Progenitor cell of endocrine pancreas (in vitro differentiated cells): Measurements from ENCODE around the gene STX1B. TPM values are rescaled to one million over a fixed set of nuclear protein-coding genes. Genes with fewer than 3 reads are reported as not detected.

ENCODE experiments used
- DNase-seq: peaks from one replicate; pipeline ENCODE4 v3.0.0; 2021; ENCODE audit warnings: low spot score; ENCODE audit not compliant: unreplicated experiment
- H3K27ac Mint-ChIP-seq: 2 replicates; pipeline ENCODE4 v1.8.0; 2021; ENCODE audit warnings: mild to moderate bottlenecking, moderate library complexity, mixed read lengths
- H3K27me3 Mint-ChIP-seq: 2 replicates; pipeline ENCODE4 v1.8.0; 2021; ENCODE audit warnings: mixed read lengths
- H3K36me3 Mint-ChIP-seq: 2 replicates; pipeline ENCODE4 v1.8.0; 2022; ENCODE audit warnings: mixed read lengths; ENCODE audit not compliant: insufficient read depth
- H3K4me1 Mint-ChIP-seq: 2 replicates; pipeline ENCODE4 v1.8.0; 2021; ENCODE audit warnings: low read depth, mixed read lengths
- H3K4me3 Mint-ChIP-seq: 2 replicates; pipeline ENCODE4 v1.8.0; 2021; ENCODE audit warnings: low read depth, mild to moderate bottlenecking, moderate library complexity, mixed read lengths
- H3K9me3 Mint-ChIP-seq: 2 replicates; pipeline ENCODE4 v1.8.0; 2021; ENCODE audit warnings: low read depth, mixed read lengths
- total RNA-seq: library from RNA; stranded (reverse); gene quantifications from 2 replicates; pipeline ENCODE4 v1.2.1, GENCODE V29; 2021
- TF ChIP-seq, protein P1 (sequence below): fragments of 200-600 bp; sonication (generic); IDR thresholded peaks from one replicate; pipeline ENCODE4 v1.5.0; 2021; ENCODE audit warnings: antibody characterized with exemption, mild to moderate bottlenecking; ENCODE audit not compliant: unreplicated experiment

STX1B gene
- total RNA-seq, 1 donor from 2014 or later = 1.0 TPM

DNA sequence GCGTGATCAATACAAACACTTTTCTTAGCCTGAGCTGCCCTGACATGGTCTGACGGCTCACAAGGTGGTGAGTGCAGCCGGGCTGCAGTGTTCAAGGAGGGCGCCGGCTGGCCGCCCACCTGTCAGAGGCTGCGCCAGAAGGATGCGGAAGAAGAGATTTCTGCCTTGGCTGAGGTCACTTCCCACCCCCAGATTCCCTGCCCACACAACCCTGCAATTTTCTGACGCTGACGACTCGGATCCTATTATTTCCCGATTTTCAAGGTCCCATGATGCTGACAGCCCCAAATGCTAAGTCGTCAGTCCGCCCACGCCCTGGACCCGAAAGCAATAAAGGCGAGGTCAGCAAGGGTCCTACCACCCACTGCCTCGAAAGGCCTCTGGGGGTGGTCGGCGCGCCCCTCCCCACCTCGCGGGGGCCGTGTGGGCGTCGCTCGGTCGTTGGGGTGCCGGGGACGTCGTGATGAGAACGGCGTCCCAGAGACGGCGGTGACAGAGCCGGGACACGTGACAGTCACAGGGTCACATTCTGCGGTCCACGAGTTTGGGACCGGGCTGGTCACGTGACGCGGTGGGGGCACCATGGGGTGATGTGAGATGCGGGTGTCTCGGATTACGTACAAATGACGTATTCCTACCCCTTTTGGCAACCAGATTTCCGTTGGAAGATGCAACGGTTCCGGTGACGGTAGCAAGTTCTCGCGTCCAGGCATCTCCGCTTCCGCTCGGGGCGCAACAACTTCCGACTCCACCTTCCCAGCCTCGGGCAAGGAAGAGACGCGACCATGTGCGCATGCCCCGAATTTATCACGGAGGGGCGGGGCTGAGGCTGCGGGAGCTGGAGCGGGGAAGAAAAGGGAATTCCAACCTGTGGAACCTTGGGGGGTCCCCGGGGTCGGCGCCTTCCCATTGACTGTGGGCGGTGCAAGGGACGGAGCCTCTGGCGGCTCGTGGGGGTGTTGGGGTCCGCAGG lies 22.6 kb upstream of the STX1B start, which contains the start of gene STX4:
Gene STX4 (plus strand): TSS at position 823 of the 973 bp plus-strand sequence. CDS start 248 bp downstream, outside the sequence.
- TF ChIP-seq, protein P1, sequence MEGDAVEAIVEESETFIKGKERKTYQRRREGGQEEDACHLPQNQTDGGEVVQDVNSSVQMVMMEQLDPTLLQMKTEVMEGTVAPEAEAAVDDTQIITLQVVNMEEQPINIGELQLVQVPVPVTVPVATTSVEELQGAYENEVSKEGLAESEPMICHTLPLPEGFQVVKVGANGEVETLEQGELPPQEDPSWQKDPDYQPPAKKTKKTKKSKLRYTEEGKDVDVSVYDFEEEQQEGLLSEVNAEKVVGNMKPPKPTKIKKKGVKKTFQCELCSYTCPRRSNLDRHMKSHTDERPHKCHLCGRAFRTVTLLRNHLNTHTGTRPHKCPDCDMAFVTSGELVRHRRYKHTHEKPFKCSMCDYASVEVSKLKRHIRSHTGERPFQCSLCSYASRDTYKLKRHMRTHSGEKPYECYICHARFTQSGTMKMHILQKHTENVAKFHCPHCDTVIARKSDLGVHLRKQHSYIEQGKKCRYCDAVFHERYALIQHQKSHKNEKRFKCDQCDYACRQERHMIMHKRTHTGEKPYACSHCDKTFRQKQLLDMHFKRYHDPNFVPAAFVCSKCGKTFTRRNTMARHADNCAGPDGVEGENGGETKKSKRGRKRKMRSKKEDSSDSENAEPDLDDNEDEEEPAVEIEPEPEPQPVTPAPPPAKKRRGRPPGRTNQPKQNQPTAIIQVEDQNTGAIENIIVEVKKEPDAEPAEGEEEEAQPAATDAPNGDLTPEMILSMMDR = peak; percentile 8
- DNase-seq = peak; percentile 91
- peak within 1 kb of the TSS; percentile 96 for H3K27ac Mint-ChIP-seq
- no peaks in the 10 kb centered on the region for H3K27me3 Mint-ChIP-seq
- H3K4me1 Mint-ChIP-seq = peaks cover 5% of the 10 kb centered on the region
- H3K36me3 Mint-ChIP-seq = peaks cover 3% of the 10 kb centered on the region
- H3K4me3 Mint-ChIP-seq = peak within 1 kb of the TSS; percentile 93
- no peaks in the 10 kb centered on the region for H3K9me3 Mint-ChIP-seq

DNA sequence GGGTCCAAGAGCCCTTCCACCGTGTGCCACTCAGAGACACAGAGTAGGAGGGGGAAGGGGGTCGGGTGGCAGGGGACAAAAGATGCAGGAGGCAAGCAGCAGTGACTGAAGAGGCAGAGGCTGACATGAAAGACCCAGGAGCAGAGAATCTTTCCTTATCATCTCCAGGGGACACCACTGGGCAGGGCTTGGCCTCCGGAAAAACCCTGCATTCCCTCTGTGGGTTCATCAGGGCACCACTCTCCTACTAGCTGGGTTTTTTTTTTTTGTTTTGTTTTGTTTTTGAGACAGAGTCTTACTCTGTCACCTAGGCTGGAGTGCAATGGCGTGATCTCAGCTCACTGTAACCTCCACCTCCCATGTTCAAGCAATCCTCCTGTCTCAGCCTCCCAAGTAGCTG lies 20.8 kb upstream of the STX1B start:
- H3K36me3 Mint-ChIP-seq = peaks cover 1% of the 10 kb centered on the region
- H3K4me3 Mint-ChIP-seq = no peak overlapping the region
- H3K27ac Mint-ChIP-seq = no peak overlapping the region
- DNase-seq = no peak
- no peaks in the 10 kb centered on the region for H3K27me3 Mint-ChIP-seq
- TF ChIP-seq, protein P1 = no peak
- H3K4me1 Mint-ChIP-seq = peaks cover 5% of the 10 kb centered on the region
- no peaks in the 10 kb centered on the region for H3K9me3 Mint-ChIP-seq

DNA sequence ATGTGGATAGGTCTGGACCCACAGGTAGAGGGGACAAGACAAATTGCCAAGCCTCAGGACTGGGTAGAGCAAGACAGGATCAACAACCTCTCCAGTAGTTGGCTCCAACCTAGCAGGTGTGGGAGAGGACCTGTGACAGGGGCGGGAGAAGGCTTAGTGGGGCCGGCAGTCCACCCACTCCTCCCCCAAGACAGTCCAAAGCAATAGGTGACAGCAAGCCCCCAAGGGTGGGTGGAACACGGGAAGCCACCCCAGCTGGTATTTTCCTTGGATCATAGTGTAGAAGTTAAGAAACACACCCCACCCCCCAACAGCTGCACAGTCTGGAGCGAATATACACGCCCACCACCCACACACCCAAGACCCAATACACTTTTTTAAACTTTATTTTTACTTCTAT lies 18.8 kb upstream of the STX1B start:
- no peaks in the 10 kb centered on the region for H3K9me3 Mint-ChIP-seq
- no peaks in the 10 kb centered on the region for H3K27me3 Mint-ChIP-seq
- no peak overlapping the region for H3K4me3 Mint-ChIP-seq
- TF ChIP-seq, protein P1 = no peak
- DNase-seq = no peak
- H3K27ac Mint-ChIP-seq = no peak overlapping the region
- peaks cover 4% of the 10 kb centered on the region for H3K4me1 Mint-ChIP-seq
- no peaks in the 10 kb centered on the region for H3K36me3 Mint-ChIP-seq

DNA sequence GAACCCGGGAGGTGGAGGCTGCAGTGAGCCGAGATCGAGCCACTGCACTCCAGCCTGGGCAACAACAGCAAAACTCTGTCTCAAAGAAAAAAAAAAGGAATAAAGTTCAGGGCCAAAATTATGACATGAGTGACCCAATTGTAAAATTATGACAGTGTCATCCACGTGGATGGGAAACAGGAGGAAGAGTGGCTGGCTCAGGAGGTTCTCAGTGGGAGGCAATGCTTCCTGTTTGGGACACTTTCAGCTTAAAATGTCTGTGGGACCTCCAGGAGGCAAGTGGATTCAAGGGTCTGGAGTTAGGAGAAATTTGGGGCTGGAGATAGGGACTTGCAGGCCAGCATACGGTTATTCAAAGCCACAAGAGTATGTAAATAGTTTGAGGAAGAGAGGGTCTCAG lies 14.9 kb upstream of the STX1B start:
- Mint-ChIP-seq H3K4me1 (no peaks in the 10 kb centered on the region), H3K27me3 (no peaks in the 10 kb centered on the region), H3K9me3 (no peaks in the 10 kb centered on the region), H3K36me3 (no peaks in the 10 kb centered on the region), H3K27ac (no peak overlapping the region), H3K4me3 (no peak overlapping the region)
- DNase-seq = no peak
- TF ChIP-seq, protein P1 = no peak

DNA sequence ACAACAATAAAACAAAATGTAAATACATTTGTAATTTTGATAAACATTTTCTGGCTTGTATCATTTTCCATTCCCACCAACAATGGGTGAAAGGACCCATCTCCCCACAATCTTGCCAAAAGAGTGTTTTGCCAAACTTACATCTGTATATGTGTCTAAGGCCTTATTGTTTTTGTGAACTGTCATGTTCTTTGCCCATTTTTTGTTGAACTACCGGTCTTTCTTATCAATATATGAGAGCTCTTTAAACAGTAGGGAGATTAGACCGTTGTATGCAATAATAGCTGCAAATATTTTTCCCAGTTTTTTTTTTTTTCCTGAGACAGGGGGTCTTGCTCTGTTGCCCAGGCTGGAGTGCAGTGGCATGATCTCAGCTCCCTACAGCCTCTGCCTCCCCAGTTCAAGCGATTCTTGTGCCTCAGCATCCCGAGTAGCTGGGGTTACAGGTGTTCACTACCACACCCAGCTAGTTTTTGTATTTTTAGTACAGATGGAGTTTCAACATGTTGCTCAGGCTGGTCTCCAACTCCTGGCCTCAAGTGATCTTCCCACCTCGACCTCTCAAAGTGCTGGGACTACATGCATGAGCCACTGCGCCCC lies 13.3 kb upstream of the STX1B start:
- no peaks in the 10 kb centered on the region for H3K4me1 Mint-ChIP-seq
- TF ChIP-seq, protein P1 = no peak
- no peaks in the 10 kb centered on the region for H3K36me3 Mint-ChIP-seq
- DNase-seq = no peak
- no peaks in the 10 kb centered on the region for H3K9me3 Mint-ChIP-seq
- no peak overlapping the region for H3K27ac Mint-ChIP-seq
- H3K4me3 Mint-ChIP-seq = no peak overlapping the region
- no peaks in the 10 kb centered on the region for H3K27me3 Mint-ChIP-seq
